Spinal cord (tissue), 10 donors: Measurements from ENCODE around the gene ARL13A. TPM values are rescaled to one million over a fixed set of nuclear protein-coding genes. Genes with fewer than 3 reads are reported as not detected.

Source experiments
- DNase-seq, 6 donors: peaks; one replicate each; pipeline versions ENCODE4 v3.0.0 to v3.0.0-alpha.2; 2013 to 2015; ENCODE audit warnings: low spot score in 6 of 6, low read depth in 4 of 6
- H3K27ac ChIP-seq: one replicate; pipeline ENCODE4 v1.5.1; 2013; ENCODE audit warnings: low read depth, low read length, control low read depth
- H3K27me3 ChIP-seq: one replicate; pipeline ENCODE4 v1.6.1; 2013; ENCODE audit warnings: low read length; ENCODE audit not compliant: control insufficient read depth, insufficient read depth
- H3K36me3 ChIP-seq: one replicate; pipeline ENCODE4 v1.6.1; 2013; ENCODE audit warnings: low read length; ENCODE audit not compliant: control insufficient read depth, insufficient read depth
- H3K4me1 ChIP-seq: one replicate; pipeline ENCODE4 v1.6.1; 2013; ENCODE audit warnings: low read length; ENCODE audit not compliant: control insufficient read depth, insufficient read depth
- H3K4me3 ChIP-seq: one replicate; pipeline ENCODE4 v1.5.1; 2013; ENCODE audit warnings: low read depth, low read length, control low read depth
- H3K9me3 ChIP-seq: one replicate; pipeline ENCODE4 v1.6.1; 2013; ENCODE audit warnings: low read length; ENCODE audit not compliant: control insufficient read depth, insufficient read depth
- WGBS: methylation state at CpG from one replicate; pipeline ENCODE4 v1.1.5; 2013; ENCODE audit warnings: missing lambda C conversion rate; ENCODE audit not compliant: insufficient coverage; 5-methylcytosine and 5-hydroxymethylcytosine counted together
- polyA plus RNA-seq, 2 donors: library from polyadenylated mRNA; unstranded; fragments of 120-200 nt; gene quantifications; one replicate each; pipeline ENCODE4 v1.2.1, GENCODE V29; 2013; ENCODE audit not compliant: insufficient read length in 2 of 2
- total RNA-seq, 2 donors: library from RNA; depleted of rRNA in 1 of 2; stranded (reverse); fragments of 120-200 nt in 1 of 2; fragments of >200 nt in 1 of 2; gene quantifications; one replicate each; pipeline versions ENCODE4 v1.2.3 to v1.2.4, GENCODE V29; 2013 to 2014
- donor health status: healthy.

Gene ARL13A
- total and polyA plus RNA-seq, 4 donors, result 0.24 to 0.39 TPM; not detected in 2

- H3K4me1 ChIP-seq, result no peaks in the 10 kb centered on the region
- peaks cover 3% of the 10 kb centered on the region for H3K36me3 ChIP-seq
- no peak overlapping the region for H3K27ac ChIP-seq
- DNase-seq, result no peak
- no peak overlapping the region for H3K4me3 ChIP-seq
- 97% methylated on average over 3 of the region's 3 CpGs for WGBS
- H3K9me3 ChIP-seq, result no peaks in the 10 kb centered on the region
- H3K27me3 ChIP-seq, result peaks cover 3% of the 10 kb centered on the region
These were observed 52.5 kb downstream of the ARL13A start for GRCh38 chrX:101022020-101022419.

GRCh38 chrX:101025126-101025525 is 55.6 kb downstream of the ARL13A start:
- Histone ChIP-seq H3K4me1 (no peaks in the 10 kb centered on the region), H3K9me3 (no peaks in the 10 kb centered on the region), H3K36me3 (peaks cover 3% of the 10 kb centered on the region), H3K27ac (no peak overlapping the region), H3K4me3 (no peak overlapping the region), H3K27me3 (peaks cover 2% of the 10 kb centered on the region)
- DNase-seq, result no peak

GRCh38 chrX:101028562-101028961 is 59.1 kb downstream of the ARL13A start:
- no peak for DNase-seq
- 64% methylated on average over 1 of the region's 1 CpG for WGBS
- Histone ChIP-seq H3K4me3 (no peak overlapping the region), H3K4me1 (no peaks in the 10 kb centered on the region), H3K36me3 (no peaks in the 10 kb centered on the region), H3K27me3 (no peaks in the 10 kb centered on the region), H3K27ac (no peak overlapping the region), H3K9me3 (no peaks in the 10 kb centered on the region)

GRCh38 chrX:101029665-101030064 is 60.2 kb downstream of the ARL13A start:
- Histone ChIP-seq H3K36me3 (peaks cover 2% of the 10 kb centered on the region), H3K4me1 (no peaks in the 10 kb centered on the region), H3K27ac (no peak overlapping the region), H3K4me3 (no peak overlapping the region), H3K27me3 (no peaks in the 10 kb centered on the region), H3K9me3 (no peaks in the 10 kb centered on the region)
- 86% methylated on average over 1 of the region's 1 CpG for WGBS
- DNase-seq, result no peak

- Histone ChIP-seq H3K9me3 (no peaks in the 10 kb centered on the region), H3K27ac (no peak overlapping the region), H3K4me1 (no peaks in the 10 kb centered on the region), H3K4me3 (no peak overlapping the region), H3K36me3 (peaks cover 4% of the 10 kb centered on the region), H3K27me3 (no peaks in the 10 kb centered on the region)
- no peak for DNase-seq
These were observed 67.7 kb downstream of the ARL13A start for GRCh38 chrX:101037231-101037630.

- H3K4me1 ChIP-seq, result no peaks in the 10 kb centered on the region
- H3K36me3 ChIP-seq, result peaks cover 2% of the 10 kb centered on the region
- H3K9me3 ChIP-seq, result no peaks in the 10 kb centered on the region
- H3K27ac ChIP-seq, result no peak overlapping the region
- no CpG with 5 or more reads among the region's 4 CpGs for WGBS
- H3K27me3 ChIP-seq, result no peaks in the 10 kb centered on the region
- H3K4me3 ChIP-seq, result no peak overlapping the region
- no peak for DNase-seq
These were observed 70.7 kb downstream of the ARL13A start for GRCh38 chrX:101040197-101040596.

Other genes starting within 250 kb of the ARL13A start
- gene SYTL4, start 237.6 kb upstream of the ARL13A start, total RNA-seq, result 10 to 100 TPM in 1 of 2 donors, 1 to 10 TPM in 1; 9.0 to 33.7 TPM
- 1 to 10 TPM; 6.7 to 9.1 TPM for gene SYTL4, start 237.6 kb upstream of the ARL13A start, polyA plus RNA-seq
- 10 to 100 TPM; 13.1 to 16.7 TPM for gene CSTF2, start 149.3 kb upstream of the ARL13A start, total RNA-seq
- 10 to 100 TPM; 19.6 to 23.1 TPM for gene CSTF2, start 149.3 kb upstream of the ARL13A start, polyA plus RNA-seq
- not detected for gene NOX1, start 95.3 kb upstream of the ARL13A start, total RNA-seq
- gene NOX1, start 95.3 kb upstream of the ARL13A start, polyA plus RNA-seq, result under 1 TPM; 0.84 to 0.87 TPM
- gene XKRX, start 40.8 kb upstream of the ARL13A start, total RNA-seq, result under 1 TPM; 0.10 to 0.28 TPM
- under 1 TPM in 1 of 2 donors, not detected in 1; 0.15 TPM for gene XKRX, start 40.8 kb upstream of the ARL13A start, polyA plus RNA-seq
- 10 to 100 TPM; 13.3 to 15.0 TPM for gene TRMT2B, start 82.4 kb downstream of the ARL13A start, total RNA-seq
- 10 to 100 TPM in 1 of 2 donors, 1 to 10 TPM in 1; 9.4 to 11.6 TPM for gene TRMT2B, start 82.4 kb downstream of the ARL13A start, polyA plus RNA-seq
- gene TMEM35A, start 109.2 kb downstream of the ARL13A start, total RNA-seq, result 10 to 100 TPM; 18.5 to 80.1 TPM
- 100 to 1,000 TPM; 122 to 132 TPM for gene TMEM35A, start 109.2 kb downstream of the ARL13A start, polyA plus RNA-seq
- gene CENPI, start 128.5 kb downstream of the ARL13A start, total RNA-seq, result 10 to 100 TPM in 1 of 2 donors, 1 to 10 TPM in 1; 8.7 to 13.6 TPM
- 1 to 10 TPM; 4.2 to 5.2 TPM for gene CENPI, start 128.5 kb downstream of the ARL13A start, polyA plus RNA-seq